Measurements from ENCODE around the gene SLC1A2. TPM values are rescaled to one million over a fixed set of nuclear protein-coding genes. Genes with fewer than 3 reads are reported as not detected.

Gene SLC1A2
- total RNA-seq, 1 experiment from 2014 or later: 0.50 TPM

DNA sequence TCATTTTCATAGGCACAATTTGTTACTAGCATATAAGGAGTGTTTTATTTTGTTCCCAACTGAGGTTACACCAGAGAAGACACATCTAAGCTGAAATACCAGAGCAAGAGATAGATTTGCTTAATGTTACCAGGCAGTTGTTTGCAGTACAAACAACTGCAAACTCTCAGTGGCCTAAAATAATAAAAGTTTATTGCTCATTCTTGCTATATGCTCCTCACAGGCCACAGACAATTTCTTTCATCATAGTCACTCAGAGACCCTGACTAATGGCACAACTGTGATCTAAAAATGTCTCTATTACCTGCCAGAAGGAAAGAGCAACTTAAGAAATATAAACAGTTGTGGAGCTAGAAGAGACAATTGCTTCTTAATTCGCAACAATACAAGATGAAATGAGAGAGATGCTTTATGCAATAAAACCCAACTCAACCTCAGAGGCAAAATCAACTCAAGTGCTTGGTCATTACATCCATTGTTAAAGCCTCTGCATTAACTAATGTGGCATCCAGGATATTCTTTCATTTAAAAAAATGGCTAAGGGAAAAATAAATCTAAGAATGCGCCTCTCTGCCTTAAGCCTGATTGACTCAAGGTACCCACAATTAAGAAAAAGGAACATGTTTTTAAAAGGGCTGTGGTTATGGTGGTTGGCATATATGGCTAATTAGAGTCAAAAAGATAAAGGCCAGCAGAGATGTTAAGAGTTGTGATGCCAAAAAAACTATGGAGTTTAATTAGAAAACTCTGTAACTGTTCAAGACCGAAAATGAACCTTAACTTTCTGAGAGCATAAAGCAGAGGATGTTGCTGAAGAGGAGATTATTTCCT lies 176.7 kb downstream of the SLC1A2 start:
- Histone ChIP-seq H2AK5ac (ENCODE audit: insufficient read length, low read length) (no peak overlapping the region), H3K9me3 (ENCODE audit: control insufficient read depth, low read depth, low read length) (no peaks in the 10 kb centered on the region), H3K4me2 (ENCODE audit: insufficient read depth, insufficient read length, low read length) (no peak overlapping the region), H3K4me1 (ENCODE audit: insufficient read depth, low read length) (peaks cover 1% of the 10 kb centered on the region; the same call in 1 of the 2 replicates), H3K23ac (ENCODE audit: insufficient read length, low read depth, low read length) (no peak overlapping the region), H3K4ac (ENCODE audit: low read depth, low read length) (no peak overlapping the region), H2BK120ac (ENCODE audit: low read depth, low read length, poor library complexity, severe bottlenecking) (no peak overlapping the region), H3K79me1 (ENCODE audit: insufficient read depth, low read depth, low read length, poor library complexity, severe bottlenecking) (no peaks in the 10 kb centered on the region), H3K56ac (ENCODE audit: insufficient read length, low read depth, low read length) (no peak overlapping the region), H4K8ac (replicated peaks; ENCODE audit: insufficient read length, low read depth, low read length) (no peak overlapping the region), H3K27me3 (ENCODE audit: insufficient read depth, low read length) (no peaks in the 10 kb centered on the region), H2BK5ac (ENCODE audit: insufficient read length, low read length) (no peak overlapping the region), H2AFZ (ENCODE audit: low read length) (no peak overlapping the region), H4K20me1 (ENCODE audit: control insufficient read depth, insufficient read depth, insufficient read length) (no peaks in the 10 kb centered on the region), H2BK15ac (ENCODE audit: low read depth, low read length) (no peak overlapping the region), H2BK20ac (ENCODE audit: low read depth, low read length, poor library complexity, severe bottlenecking) (no peak overlapping the region), H3K18ac (ENCODE audit: insufficient read length, low read depth, low read length) (no peak overlapping the region), H3K23me2 (ENCODE audit: insufficient read length, low read depth, low read length, poor library complexity, severe bottlenecking) (no peaks in the 10 kb centered on the region), H3K14ac (ENCODE audit: insufficient read depth, low read length) (no peak overlapping the region), H4K91ac (ENCODE audit: insufficient read length, low read depth, low read length) (no peak overlapping the region), H3K79me2 (ENCODE audit: insufficient read depth, low read length) (no peaks in the 10 kb centered on the region), H4K5ac (ENCODE audit: insufficient read length, low read depth, low read length) (no peak overlapping the region), H3K27ac (ENCODE audit: insufficient read length, low read depth, low read length) (no peak overlapping the region), H2BK12ac (ENCODE audit: insufficient read length, low read depth, low read length) (no peak overlapping the region), H3T11ph (ENCODE audit: low read length) (no peak overlapping the region), H3K9ac (ENCODE audit: extremely low read depth, insufficient read length, low read length) (no peak overlapping the region)
- no CpG with 5 or more reads among the region's 3 CpGs for WGBS (ENCODE audit: extremely low coverage, insufficient read length, low lambda C conversion rate)
- Mint-ChIP-seq H3K36me3 (ENCODE audit: insufficient read depth in 1 of 3, low read depth in 3 of 3) (no peaks in the 10 kb centered on the region), H3K4me1 (peaks cover 7% of the 10 kb centered on the region in 2 experiments), H3K4me3 (no peak overlapping the region; a peak in 1 of 5 replicates), H3K9me3 (no peaks in the 10 kb centered on the region), H3K27ac (no peak overlapping the region), H3K27me3 (ENCODE audit: low read depth) (no peaks in the 10 kb centered on the region; the same call in 1 of the 2 replicates)
- no peak for DNase-seq
- TF ChIP-seq, protein P1, sequence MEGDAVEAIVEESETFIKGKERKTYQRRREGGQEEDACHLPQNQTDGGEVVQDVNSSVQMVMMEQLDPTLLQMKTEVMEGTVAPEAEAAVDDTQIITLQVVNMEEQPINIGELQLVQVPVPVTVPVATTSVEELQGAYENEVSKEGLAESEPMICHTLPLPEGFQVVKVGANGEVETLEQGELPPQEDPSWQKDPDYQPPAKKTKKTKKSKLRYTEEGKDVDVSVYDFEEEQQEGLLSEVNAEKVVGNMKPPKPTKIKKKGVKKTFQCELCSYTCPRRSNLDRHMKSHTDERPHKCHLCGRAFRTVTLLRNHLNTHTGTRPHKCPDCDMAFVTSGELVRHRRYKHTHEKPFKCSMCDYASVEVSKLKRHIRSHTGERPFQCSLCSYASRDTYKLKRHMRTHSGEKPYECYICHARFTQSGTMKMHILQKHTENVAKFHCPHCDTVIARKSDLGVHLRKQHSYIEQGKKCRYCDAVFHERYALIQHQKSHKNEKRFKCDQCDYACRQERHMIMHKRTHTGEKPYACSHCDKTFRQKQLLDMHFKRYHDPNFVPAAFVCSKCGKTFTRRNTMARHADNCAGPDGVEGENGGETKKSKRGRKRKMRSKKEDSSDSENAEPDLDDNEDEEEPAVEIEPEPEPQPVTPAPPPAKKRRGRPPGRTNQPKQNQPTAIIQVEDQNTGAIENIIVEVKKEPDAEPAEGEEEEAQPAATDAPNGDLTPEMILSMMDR (conservative IDR thresholded peaks at IDR 0.05): no peak

All from H9 (cell line).